Upper lobe of left lung (tissue), 6 donors: ENCODE data around the gene RDM1. TPM values are rescaled to one million over a fixed set of nuclear protein-coding genes. Genes with fewer than 3 reads are reported as not detected.

Source experiments
- ATAC-seq, 2 donors: fragments of 200-7000 bp; cut with Tn5 transposase; one replicate each; pipeline ENCODE4 v1.9.1; 2022; ENCODE audit warnings: mild to moderate bottlenecking in 2 of 2, moderate library complexity in 2 of 2; ENCODE audit not compliant: low FRiP score in 2 of 2
- DNase-seq, 2 donors: peaks; one replicate each; pipeline ENCODE4 v3.0.0-alpha.2; 2019 to 2020
- H3K27ac ChIP-seq, 4 donors: fragments of 200-600 bp; sonication (generic); one replicate each; pipeline ENCODE4 v1.5.1; 2016 to 2019
- H3K27me3 ChIP-seq, 4 donors: fragments of 200-600 bp; sonication (generic); one replicate each; pipeline ENCODE4 v1.5.1; 2017 to 2019
- H3K36me3 ChIP-seq, 4 donors: fragments of 200-600 bp; sonication (generic); one replicate each; pipeline ENCODE4 v1.5.1; 2016 to 2019
- H3K4me1 ChIP-seq, 4 donors: fragments of 200-600 bp; sonication (generic); one replicate each; pipeline ENCODE4 v1.5.1; 2018 to 2019
- H3K4me3 ChIP-seq, 4 donors: fragments of 200-600 bp; sonication (generic); one replicate each; pipeline ENCODE4 v1.5.1; 2017 to 2019; ENCODE audit warnings: mild to moderate bottlenecking in 2 of 4, moderate library complexity in 1 of 4
- H3K9me3 ChIP-seq, 4 donors: fragments of 200-600 bp; sonication (generic); one replicate each; pipeline ENCODE4 v1.5.1; 2018 to 2019
- EP300 ChIP-seq, 4 donors: sonication (generic); formaldehyde crosslinking; IDR thresholded peaks; one replicate each; pipeline ENCODE4 v1.5.1; 2017; ENCODE audit warnings: antibody characterized with exemption in 4 of 4, control low read depth in 2 of 4
- POLR2A ChIP-seq, 4 donors: fragments of 450-650 bp; IDR thresholded peaks; one replicate each; pipeline ENCODE4 v1.5.1; 2016 to 2017; ENCODE audit warnings: antibody characterized with exemption in 4 of 4, mild to moderate bottlenecking in 2 of 4
- POLR2AphosphoS5 ChIP-seq, 2 donors: sonication (generic); formaldehyde crosslinking; IDR thresholded peaks; one replicate each; pipeline ENCODE4 v1.5.1; 2017; ENCODE audit warnings: antibody characterized with exemption in 2 of 2
- WGBS, 2 donors: methylation state at CpG; one replicate each; pipeline ENCODE4 v1.1.5; 2017 to 2018; 5-methylcytosine and 5-hydroxymethylcytosine counted together
- total RNA-seq, 6 donors: library from RNA; depleted of rRNA in 4 of 6; stranded (reverse); fragments of >200 nt in 4 of 6; gene quantifications; one replicate each; pipeline versions ENCODE4 v1.1.0 to v1.2.1, GENCODE V29; 2016 to 2021
- TF ChIP-seq, protein P1 (sequence below), 6 experiments: fragments of 450-650 bp in 4 of 6; fragments of 200-600 bp in 2 of 6; sonication (generic) in 2 of 6; IDR thresholded peaks; one replicate each; pipeline ENCODE4 v1.5.1; 2016 to 2019; ENCODE audit warnings: antibody characterized with exemption in 6 of 6
- donor health status: DM: no; HTN: no; CAD: no; lungs with moderate emphysema.
- donor health status: DM: no; HTN: yes; CAD: no; lungs with severe emphysema.

The RDM1 gene
- total RNA-seq, 6 donors from 2014 or later = not detected

DNA sequence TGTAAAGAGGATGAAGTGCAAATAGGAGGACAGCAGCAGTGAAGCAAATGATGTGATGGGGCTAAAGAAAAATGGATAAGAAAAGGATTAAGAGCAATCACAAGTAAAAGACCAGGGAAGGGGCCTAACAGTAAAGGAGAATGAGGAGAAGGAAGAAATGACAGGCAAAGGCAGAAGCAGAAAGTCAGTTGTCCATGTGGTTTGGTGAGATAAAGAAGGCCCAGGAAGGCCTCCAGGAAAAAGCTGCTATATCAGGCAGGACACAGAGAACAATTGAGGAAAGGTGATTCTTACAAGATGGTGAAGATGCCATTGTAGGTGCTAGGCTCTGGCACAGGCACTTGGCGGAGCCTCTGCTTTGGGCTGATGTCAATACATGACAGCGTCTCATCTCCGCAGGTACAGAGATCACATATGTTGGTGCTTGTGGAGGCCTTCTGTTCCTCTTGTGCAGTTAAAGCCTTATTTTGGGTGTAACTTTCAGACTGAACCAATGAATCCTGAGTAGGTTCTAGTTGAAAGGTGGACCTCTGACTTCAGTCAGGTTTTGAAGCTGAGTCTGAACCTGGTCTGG, 18.1 kb downstream of the RDM1 start:
- WGBS, 2 donors = 96 to 100% methylated on average over 3 of the region's 3 CpGs
- no peak for DNase-seq
- no peak for ATAC-seq
- H3K9me3 ChIP-seq = no peaks in the 10 kb centered on the region
- H3K4me1 ChIP-seq = no peaks in the 10 kb centered on the region
- no peaks in the 10 kb centered on the region for H3K27me3 ChIP-seq
- H3K36me3 ChIP-seq = no peaks in the 10 kb centered on the region
- no peak overlapping the region for H3K4me3 ChIP-seq
- H3K27ac ChIP-seq = no peak overlapping the region
- no peak for TF ChIP-seq POLR2A (IDR thresholded peaks at IDR 0.05)
- no peak for TF ChIP-seq POLR2AphosphoS5 (IDR thresholded peaks at IDR 0.05)
- TF ChIP-seq, protein P1, sequence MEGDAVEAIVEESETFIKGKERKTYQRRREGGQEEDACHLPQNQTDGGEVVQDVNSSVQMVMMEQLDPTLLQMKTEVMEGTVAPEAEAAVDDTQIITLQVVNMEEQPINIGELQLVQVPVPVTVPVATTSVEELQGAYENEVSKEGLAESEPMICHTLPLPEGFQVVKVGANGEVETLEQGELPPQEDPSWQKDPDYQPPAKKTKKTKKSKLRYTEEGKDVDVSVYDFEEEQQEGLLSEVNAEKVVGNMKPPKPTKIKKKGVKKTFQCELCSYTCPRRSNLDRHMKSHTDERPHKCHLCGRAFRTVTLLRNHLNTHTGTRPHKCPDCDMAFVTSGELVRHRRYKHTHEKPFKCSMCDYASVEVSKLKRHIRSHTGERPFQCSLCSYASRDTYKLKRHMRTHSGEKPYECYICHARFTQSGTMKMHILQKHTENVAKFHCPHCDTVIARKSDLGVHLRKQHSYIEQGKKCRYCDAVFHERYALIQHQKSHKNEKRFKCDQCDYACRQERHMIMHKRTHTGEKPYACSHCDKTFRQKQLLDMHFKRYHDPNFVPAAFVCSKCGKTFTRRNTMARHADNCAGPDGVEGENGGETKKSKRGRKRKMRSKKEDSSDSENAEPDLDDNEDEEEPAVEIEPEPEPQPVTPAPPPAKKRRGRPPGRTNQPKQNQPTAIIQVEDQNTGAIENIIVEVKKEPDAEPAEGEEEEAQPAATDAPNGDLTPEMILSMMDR (IDR thresholded peaks at IDR 0.05) = no peak
- no peak for TF ChIP-seq EP300 (IDR thresholded peaks at IDR 0.05)

DNA sequence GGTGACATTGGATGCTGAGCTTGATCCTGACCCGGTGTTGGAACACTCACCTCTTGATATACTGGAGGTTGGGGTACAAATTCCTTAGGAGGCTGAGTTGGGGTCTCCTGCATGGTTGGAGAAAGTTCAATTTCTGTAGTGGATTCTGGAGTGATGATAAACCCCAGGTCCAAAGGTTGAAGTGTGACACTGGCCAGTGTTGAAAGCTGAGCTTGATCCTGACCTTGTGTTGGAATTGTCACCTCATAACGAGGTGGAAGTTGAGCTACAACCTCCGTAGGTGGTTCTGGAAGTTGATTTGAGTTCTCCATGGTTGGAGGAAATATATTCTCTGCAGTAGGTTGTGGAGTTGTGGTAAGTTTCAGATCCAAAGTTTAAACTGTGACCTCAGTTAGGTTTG, 21.2 kb downstream of the RDM1 start:
- Histone ChIP-seq H3K9me3 (no peaks in the 10 kb centered on the region), H3K27ac (no peak overlapping the region), H3K4me3 (no peak overlapping the region), H3K36me3 (no peaks in the 10 kb centered on the region), H3K27me3 (no peaks in the 10 kb centered on the region), H3K4me1 (no peaks in the 10 kb centered on the region)
- no peak for ATAC-seq
- TF ChIP-seq POLR2AphosphoS5 (IDR thresholded peaks at IDR 0.05) (no peak), EP300 (IDR thresholded peaks at IDR 0.05) (no peak), POLR2A (IDR thresholded peaks at IDR 0.05) (no peak)
- TF ChIP-seq, protein P1 (IDR thresholded peaks at IDR 0.05) = no peak
- whole genome bisulfite sequencing, 2 donors = 83 to 85% methylated on average over 3 of the region's 3 CpGs
- DNase-seq = no peak

DNA sequence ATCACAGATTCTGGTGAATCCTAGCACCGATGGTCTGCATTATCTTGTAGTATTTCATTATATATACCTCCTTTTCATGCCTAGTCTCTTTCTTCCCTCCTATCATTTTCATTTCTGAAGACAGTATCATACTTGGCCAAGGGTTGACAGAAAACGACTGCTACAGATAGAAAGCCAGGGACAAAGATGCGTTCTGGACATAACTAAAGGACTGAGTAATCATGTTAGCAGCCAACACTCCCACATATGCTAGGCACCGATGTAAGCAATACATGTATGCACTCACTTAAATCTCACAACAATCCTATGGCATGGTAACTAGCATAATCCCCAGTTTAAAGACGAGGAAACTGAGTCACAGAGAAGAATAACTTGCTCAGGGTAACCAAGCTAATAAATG, 22.9 kb downstream of the RDM1 start:
- WGBS, 2 donors = 78 to 86% methylated on average over 5 of the region's 5 CpGs
- Histone ChIP-seq H3K4me3 (no peak overlapping the region), H3K4me1 (no peaks in the 10 kb centered on the region), H3K36me3 (no peaks in the 10 kb centered on the region), H3K27me3 (no peaks in the 10 kb centered on the region), H3K27ac (no peak overlapping the region), H3K9me3 (no peaks in the 10 kb centered on the region)
- no peak for TF ChIP-seq EP300 (IDR thresholded peaks at IDR 0.05)
- TF ChIP-seq, protein P1 (IDR thresholded peaks at IDR 0.05) = no peak
- TF ChIP-seq POLR2AphosphoS5 (IDR thresholded peaks at IDR 0.05) = no peak
- no peak for TF ChIP-seq POLR2A (IDR thresholded peaks at IDR 0.05)
- DNase-seq (no peak), ATAC-seq (no peak)

DNA sequence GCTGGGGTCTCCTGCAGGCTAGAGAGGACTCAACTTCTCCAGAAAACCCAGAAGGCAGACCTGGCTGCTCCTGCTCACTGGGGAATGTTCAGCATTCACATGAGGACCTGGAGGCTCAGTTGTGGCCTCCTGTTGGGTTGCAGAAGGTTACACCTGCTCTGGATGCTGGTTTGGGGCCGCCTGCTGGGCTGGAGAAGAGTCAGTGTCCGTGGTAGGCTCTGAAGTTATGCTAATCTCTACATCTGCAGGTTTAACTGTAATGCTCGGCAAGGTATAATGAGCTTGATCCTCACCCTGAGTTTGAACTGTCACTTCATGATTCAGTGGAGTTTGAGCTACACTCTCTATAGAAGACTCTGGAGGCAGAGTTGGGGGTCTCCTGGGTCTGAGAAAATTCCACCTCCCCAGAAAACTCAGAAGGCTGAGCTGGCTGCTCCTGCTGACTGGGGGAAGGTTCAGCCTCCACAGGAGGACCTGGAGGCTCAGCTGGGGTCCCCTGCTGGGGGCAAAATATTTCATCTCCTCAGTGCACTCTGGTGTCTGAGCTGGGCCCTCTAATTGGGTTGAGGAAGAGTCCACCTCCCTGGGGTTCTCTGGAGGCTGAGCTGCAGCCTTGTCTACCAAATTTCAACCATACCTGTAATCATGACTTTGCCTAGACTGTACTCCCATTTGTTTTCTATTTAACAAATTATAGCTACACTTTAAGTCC, 23.5 kb downstream of the RDM1 start:
- TF ChIP-seq, protein P1 (IDR thresholded peaks at IDR 0.05) = no peak
- TF ChIP-seq POLR2A (IDR thresholded peaks at IDR 0.05) = no peak
- TF ChIP-seq EP300 (IDR thresholded peaks at IDR 0.05) = no peak
- TF ChIP-seq POLR2AphosphoS5 (IDR thresholded peaks at IDR 0.05) = no peak
- Histone ChIP-seq H3K4me3 (no peak overlapping the region), H3K27me3 (no peaks in the 10 kb centered on the region), H3K36me3 (no peaks in the 10 kb centered on the region), H3K27ac (no peak overlapping the region), H3K4me1 (no peaks in the 10 kb centered on the region), H3K9me3 (no peaks in the 10 kb centered on the region)
- 68 to 70% methylated on average over 3 of the region's 3 CpGs for WGBS, 2 donors
- DNase-seq = no peak
- no peak for ATAC-seq
